HG03095 (cell line): ENCODE data around the gene SRBD1.

Source experiments
- ATAC-seq: cut with Tn5 transposase; IDR thresholded peaks from one replicate; pipeline ENCODE4 v1.9.1; 2021; ENCODE audit warnings: moderate library complexity; ENCODE audit not compliant: unreplicated experiment

Gene SRBD1

DNA sequence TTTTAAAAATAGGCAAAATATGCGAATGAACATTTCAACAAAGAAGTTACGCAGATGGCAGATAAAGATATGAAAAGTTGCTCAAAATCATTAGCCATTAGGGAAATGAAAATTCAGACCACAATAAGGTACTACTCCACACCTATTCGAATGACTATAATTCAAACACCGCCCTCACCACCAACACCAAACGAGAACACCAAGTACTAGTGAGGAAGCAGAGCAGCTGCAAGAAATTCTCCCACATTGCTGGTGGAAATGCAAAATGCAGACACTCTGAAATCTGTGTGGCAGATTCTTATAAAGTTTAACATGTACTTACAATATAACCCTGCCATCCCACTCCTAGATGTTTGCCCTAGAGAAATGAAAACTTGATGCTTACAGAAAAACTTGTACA is 23.2 kb upstream of the SRBD1 start:
- no peak for ATAC-seq

DNA sequence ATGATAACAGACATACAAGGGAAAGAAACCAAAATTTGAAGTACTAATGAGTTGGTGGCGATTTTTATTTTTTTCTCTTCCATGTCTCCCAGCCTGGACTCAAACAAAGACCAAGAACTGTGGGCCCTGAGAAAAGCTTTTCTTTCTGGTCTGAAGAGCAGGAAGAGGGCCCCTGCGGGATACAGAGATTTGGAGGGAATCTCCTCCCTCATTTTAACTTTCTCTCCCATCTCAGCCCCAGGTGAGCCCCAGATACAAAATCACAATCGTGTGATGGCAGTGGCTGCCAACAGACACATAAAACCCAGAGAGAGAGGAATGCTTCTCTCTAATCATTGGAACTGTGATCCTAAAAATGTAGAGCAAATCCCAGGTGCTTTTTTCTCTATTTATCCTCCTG is 20.9 kb upstream of the SRBD1 start:
- no peak for ATAC-seq

DNA sequence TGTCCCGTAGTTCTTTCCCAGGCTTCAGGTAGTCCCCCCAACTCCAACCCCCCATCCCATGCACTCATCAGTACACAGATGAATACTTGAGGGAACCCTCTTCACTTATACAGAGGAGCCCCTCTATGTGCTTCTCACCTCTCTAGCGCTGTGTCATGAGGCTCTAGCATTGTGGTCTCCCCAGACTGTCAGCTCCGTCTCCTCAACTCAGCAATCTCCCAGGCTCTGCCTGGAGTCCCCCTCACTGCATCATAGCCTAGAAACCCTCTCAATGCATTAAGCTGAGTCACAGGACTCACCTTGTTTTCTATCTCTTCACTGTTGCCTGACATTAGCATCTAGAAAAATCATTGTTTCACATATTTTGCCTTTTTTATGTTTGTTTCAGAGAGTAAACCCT is 20.3 kb upstream of the SRBD1 start:
- ATAC-seq = no peak

DNA sequence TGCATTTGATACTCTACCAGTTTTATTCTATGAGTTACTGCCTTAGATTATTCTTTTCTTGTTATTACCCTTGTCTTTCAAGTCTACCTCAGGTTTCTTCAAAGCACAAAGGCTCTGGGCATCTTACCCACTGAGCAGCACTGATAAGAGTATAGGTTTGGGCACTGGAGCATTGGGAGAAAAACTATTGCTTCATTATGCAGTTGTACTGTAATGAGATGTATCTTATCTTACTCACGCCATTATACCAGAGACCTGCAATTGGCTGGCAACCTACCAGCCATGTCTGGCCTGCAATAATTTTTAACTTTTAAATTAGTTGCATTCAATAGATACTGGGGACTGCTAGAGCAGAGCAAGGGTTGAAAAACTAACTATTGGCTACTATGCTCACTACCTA is 18.9 kb upstream of the SRBD1 start:
- ATAC-seq = no peak

DNA sequence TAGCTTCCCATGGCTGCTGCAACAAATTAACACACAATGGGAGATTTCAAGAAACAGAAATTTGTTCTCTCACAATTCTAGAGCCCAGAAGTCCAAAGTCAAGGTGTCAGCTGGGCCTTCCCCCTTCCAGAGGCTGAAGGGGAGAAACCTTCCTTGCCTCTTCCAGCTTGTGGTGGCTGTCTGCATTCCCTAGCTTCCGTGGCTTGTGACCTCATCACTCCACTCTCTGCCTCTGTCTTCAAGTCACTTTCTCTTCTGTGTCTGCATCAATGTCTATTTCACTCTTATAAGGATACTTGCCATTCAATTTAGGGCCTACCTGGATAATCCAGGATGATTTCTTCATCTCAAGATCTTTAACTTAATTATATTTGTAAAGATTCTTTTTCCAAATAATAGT is 16.8 kb upstream of the SRBD1 start:
- ATAC-seq = no peak

DNA sequence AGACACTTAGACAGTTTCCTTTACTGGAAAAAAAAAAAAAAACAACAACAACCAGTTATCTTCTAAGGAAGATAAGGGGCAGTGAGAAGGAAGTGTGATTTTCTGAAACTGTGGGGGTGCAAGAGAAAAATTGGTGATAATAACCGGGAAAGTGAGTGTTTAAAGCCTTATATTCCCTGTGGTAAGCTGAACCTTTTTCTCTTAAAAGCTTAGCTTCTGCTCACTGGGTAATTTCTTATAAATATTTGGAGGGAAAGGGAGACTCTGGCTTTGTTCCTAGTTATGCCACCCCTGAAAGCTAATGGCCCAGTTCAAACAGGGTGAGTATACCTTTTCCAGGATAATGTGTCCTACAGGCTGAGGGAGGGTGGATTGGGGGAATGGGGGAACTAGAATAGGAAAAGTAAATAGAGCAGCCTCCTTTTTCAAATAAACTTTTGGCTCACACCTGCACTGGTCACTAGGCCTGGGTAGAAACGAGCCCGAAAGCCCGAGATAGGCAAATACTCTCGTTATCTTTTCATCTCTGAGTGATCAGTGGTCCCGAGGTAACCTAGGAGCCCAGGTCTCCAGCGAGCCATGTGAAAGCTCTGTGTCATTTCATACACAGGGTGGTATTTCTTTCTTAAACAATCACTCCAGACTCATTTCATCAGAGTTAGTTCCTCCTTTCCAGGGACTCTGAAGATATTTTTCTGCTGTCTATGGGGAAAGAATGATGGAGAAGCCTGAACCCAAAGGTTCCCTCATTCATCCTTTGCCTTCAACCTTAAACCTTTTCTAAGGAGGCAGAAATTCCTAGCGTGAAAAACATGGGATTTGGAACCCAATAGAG is 15.5 kb upstream of the SRBD1 start:
- ATAC-seq = no peak

DNA sequence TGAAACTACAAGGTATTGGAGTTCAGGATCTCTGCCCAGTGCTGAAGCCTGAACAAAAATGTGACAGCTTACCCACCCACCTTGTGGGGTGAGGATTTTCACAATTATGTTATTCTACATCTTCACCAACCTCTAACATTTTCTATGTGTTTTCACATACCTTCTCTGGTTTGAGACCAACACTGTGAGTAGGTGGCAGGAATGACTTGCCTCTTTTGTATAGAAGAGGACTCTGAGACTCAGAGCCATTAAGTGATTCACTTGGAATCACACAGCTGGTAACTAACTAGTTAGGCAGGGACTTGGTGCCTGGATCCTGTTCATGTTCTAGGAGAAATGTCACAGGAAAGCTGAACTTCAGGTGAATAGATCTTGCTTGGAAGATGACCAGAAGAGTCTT is 14.8 kb upstream of the SRBD1 start:
- ATAC-seq = no peak

DNA sequence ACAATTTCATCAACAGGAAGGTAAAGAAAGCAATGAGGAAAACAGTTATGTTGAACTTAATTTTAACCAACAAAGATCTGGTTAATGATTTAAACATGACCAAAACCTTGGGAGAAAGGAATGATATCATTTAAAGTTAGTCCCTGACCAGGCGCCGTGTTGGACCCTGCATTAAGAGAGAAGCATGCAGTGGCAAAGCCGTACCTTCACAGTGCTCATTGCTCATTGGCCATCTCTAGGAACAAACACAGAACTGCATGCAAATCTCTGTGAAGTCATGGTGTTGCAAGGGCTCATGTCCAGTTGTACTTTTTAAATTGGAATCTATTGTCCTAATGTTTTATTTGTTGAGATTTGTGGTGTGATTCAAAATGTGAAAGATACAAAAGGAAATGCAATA is 12.0 kb upstream of the SRBD1 start:
- no peak for ATAC-seq

DNA sequence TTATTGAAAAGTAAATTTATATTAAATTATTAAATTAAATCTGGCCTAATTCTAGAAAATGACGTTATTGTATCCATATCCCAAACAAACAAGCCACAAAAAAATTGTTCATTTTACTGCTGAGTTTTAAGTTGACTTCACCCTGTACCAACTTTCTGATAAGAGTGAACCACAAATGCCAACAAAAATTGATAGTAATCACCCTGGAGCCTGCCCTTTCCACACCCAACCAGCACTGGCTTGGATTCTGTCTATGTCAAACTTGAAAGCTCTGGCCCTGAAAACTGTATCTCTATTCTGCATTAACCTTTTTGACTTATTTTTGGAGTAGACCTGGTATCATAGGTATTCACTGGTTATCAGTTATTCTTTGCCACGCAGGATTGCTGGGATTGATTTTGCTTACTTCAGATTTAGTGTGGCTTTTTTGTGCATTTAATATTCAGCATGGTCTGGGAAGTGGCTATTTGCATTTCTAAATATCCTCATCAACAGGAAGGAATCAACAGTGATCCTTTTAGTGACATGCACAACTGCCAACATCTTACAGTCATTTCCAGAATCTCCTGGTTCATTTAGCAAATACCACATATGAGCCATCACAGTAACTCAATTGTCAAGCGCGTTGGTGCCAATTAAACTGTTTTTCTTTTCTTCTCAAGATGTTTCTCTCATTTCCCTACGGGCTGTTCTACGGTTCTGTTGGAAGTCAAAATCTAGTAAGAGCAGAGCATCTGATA is 11.4 kb upstream of the SRBD1 start:
- ATAC-seq = no peak

DNA sequence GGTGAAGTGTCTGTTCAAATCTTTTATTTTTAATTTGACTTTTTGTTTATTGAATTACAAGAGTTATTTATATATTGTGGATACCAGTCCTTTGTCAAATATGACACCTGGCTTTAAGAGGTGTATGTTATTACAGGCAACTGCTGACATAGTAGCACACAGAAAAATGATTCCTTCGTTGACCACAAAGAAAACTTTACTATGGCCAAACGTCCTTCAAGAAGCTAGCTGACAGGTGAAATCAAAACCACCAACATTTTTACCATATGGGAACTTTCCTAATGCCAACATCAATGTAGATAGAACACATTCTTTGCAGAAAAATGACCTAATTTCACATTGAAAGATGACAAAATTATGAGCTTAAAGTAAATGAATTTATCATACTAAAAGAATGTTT is 6.4 kb upstream of the SRBD1 start:
- no peak for ATAC-seq

DNA sequence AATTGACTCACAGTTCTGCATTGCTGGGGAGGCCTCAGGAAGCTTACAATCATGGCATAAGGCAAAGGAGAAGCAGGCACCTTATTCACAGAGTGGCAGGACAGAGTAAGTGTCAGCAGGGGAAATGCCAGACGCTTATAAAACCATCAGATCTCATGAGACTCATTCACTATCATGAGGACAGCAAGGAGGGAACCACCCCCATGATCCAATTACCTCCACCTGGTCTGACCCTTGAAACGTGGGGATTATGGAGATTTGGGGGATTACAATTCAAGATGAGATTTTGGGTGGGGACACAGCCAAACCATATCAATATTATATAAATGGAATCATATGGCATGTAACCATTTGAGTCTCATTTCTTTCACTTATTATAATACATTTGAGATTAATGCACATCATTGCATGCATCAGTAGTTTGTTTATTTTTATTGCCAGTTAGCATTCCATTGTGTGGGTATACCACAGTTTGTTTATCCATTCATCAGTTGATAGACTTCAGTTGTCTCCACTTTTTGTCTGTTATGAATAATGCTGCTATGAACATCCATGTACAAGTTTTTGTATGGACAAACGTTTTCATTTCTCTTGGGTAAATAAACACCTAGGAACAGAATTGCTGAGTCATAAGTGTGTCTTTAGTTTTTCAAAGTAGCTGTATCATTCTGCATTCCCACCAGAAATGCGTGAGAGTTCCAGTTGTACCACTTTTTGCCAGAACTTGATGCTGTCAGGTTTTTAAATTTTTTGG is 5.8 kb upstream of the SRBD1 start:
- ATAC-seq = no peak

DNA sequence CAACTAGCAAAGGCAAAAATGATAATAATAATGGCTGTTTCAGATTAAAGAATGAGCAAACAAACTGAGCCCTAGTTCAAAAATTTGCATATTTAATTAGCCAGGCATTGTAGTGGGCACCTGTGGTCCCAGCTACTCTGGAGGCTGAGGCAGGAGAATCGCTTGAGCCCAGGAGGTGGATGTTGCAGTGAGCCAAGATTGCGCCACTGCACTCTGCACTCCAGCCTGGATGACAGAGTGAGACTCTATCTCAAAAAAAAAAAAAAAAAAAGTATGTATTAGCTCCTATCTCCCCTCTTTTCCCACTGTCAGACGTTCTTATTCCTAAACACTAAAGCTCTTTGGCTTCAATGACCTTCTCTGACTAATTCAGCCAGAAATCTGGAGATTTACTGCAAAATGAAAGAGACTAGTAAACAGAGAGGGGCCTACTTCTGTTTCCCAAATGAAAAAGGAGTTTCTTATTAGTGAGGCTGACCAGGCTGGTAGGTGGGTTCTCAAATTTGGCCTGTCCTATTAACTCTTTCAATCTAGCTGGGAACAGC is 3.9 kb upstream of the SRBD1 start:
- ATAC-seq = no peak

DNA sequence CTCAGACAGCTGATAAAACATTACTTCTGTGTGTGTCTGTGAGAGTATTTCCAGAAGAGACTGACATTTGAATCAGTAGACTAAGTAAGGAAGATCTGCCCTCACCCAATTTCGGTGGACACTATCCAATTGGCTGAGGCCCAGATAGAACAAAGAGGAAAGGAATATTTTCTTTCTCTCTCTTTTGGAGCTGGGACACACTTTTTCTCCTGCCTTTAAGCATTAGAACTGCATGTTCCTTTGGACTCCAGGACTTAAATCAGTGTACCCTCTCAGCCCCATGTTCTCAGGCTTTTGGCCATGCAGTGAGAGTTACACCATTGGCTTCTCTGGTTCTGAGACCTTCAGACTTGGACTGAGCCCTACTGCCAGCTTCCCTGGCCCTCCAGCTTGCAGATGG is 3.3 kb upstream of the SRBD1 start:
- ATAC-seq = no peak

DNA sequence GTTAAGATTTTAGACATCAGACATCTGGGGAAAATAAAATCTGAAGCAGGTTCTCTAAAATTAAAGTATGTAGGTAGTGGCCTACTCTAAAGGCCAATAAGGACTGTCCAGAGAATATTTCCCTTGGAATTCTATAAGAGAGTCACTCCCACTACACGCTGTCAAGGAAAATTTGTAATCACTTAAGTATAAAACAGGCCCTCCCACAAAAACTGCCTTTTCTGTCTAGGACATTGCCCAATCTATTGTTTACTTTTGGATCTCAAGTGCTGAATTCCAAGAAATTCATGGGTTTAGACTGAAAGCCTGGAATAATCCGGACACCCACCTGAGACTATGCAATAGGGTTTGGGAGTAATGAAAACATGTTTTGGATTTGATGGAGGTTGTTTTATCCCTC is 1.7 kb upstream of the SRBD1 start:
- ATAC-seq = no peak

DNA sequence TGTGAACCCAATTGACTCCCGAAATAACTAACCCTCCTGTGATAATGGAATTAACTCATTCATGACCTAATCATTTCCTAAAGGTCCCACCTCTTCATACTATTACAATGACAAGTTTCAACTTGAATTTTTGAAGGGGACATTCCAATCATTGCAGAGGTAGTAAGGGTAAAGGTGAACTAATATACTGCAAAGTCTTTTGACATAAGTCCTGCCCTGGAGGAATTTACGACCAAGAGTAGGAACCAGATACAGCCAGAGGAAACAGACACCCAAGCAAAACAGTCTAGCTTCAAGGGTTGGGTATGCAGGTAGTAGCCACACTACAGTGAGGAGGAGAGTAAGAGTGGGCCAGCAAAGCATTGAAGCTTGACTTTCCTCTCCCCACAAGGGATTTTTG is 1.2 kb upstream of the SRBD1 start:
- no peak for ATAC-seq

DNA sequence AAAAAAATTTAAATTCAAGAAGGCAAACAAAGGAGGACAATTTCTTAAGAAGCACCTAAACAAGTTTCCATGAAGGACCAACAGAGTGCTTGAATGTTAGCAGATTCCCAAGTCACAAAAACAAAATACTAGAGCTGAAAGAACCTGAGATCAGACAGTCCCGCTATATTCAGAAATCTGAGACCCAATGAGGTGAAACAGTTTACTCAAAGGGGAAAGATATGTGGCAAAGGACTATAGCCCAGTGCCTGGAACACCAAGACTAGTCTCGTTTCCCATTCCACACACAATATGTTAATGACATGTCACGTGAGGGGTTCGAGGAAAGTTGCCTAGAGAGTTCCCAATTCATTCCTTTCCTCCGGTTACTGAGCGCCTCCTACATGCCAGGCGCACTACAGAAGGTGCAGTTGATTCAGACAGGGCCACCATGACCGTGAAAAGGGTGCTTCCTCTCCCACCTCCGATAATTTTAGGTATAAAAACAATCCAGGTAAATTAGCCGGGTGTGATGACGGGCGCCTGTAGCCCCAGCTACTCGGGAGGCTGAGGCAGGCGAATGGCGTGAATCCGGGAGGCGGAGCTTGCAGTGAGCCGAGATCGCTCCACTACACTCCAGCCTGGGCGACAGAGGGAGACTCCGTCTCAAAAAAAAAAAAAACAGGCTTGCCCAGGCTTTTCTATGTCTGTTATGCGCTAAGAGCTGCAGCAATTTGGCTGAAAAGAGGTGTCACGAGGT is 617 bp downstream of the SRBD1 start:
- ATAC-seq = peak; percentile 36

DNA sequence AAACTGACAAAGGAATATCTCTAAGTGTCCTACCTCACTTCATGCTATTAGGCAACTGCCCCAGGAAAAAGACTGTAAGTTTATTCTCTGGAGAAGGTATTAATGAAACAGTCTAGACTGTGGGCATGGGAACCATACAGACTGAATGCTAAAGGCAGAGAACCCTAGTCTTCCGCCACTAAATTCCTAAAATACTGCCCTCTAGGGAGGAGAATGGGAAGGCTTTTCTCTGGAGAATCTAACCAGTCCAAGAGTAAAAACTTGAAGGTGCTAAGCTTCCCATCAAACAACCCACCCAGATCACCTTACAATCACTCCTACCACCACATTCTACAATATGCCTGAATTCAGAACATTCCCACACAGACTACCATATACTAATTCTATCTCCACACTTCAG is 3.4 kb downstream of the SRBD1 start:
- ATAC-seq = no peak

DNA sequence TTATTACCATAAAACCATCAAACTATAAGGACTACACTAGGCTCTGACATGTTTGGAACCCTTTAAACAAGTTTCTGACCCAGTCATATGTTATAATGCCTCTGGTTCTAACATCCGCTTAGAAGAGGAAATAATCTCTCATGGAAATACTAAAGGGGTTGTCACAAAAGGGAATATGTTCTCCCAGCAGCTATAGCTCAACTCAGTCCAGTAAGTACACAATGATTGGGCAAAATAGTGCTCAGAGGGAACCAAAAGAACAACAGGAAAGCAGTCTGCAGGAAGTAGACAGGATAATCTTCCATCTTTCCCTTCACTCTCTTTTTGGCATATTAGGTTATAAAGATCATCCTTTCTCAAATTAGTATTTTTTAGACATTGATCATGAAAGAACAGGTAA is 4.3 kb downstream of the SRBD1 start:
- ATAC-seq = no peak

DNA sequence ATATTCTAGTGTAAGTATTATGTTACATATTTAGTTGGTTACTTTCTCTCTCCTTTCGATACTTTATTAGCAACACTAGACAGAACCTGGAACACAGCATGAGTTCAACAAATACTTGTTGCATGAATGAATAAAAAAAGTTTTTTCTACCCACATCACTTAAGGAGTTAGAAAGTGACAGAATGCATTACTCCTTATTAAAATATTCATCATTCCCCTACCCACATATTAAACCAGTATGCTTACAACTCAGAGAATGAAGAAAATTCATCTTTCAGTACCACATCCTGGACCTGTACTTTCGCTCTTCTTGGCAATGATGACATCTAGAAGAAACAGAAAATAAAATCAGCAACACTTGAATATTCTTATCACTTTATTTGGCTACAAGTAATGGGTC is 6.0 kb downstream of the SRBD1 start:
- no peak for ATAC-seq

DNA sequence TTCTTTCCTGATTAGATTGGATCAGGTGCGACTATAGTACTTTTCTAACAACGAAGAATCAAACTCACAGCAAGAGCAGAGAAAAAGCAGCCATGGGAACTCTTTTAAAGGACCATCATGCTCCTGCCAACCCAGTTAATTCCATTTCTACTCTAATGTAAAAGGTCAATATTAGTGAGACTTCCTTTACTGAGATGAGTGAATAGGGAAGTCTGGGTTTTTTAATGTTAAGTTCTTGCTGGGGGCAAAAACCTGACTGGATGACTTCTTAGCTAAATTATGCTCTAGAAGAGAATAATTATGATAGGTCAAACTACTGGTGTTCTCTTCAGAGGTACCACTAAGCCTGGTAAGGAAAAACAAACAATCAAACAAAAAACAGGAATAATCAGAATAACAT is 8.4 kb downstream of the SRBD1 start:
- no peak for ATAC-seq

DNA sequence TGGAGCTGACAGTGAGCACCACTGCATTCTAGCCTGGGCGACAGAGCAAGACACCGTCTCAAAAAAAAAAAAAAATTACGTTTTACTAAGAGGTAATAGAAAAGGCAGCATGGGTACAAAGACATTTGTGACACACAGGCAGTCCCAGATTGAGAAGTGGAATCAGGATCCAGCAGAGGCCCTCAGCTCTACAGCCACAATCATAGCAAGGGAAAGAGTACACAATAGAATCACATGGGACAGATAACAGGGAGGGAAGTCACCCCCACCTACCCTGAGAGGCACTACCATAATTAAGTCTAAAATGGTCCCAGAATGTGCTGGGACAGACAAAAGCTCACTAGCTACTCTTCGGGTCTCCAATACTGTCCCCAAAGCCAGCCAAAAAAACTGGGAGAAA is 12.5 kb downstream of the SRBD1 start:
- no peak for ATAC-seq
